Measurements from ENCODE around the gene SLC4A1.

GRCh38 chr17:44283344-44284023 is 15.5 kb upstream of the SLC4A1 start:
- TF ChIP-seq POLR2A (IDR thresholded peaks at IDR 0.05), result no peak
- TF ChIP-seq, protein P1, sequence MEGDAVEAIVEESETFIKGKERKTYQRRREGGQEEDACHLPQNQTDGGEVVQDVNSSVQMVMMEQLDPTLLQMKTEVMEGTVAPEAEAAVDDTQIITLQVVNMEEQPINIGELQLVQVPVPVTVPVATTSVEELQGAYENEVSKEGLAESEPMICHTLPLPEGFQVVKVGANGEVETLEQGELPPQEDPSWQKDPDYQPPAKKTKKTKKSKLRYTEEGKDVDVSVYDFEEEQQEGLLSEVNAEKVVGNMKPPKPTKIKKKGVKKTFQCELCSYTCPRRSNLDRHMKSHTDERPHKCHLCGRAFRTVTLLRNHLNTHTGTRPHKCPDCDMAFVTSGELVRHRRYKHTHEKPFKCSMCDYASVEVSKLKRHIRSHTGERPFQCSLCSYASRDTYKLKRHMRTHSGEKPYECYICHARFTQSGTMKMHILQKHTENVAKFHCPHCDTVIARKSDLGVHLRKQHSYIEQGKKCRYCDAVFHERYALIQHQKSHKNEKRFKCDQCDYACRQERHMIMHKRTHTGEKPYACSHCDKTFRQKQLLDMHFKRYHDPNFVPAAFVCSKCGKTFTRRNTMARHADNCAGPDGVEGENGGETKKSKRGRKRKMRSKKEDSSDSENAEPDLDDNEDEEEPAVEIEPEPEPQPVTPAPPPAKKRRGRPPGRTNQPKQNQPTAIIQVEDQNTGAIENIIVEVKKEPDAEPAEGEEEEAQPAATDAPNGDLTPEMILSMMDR (IDR thresholded peaks at IDR 0.05), result no peak
- no peak for TF ChIP-seq EP300 (IDR thresholded peaks at IDR 0.05)
